A549 (cell line): ENCODE measurements around the gene CRIP2. TPM values are rescaled to one million over a fixed set of nuclear protein-coding genes. Genes with fewer than 3 reads are reported as not detected.

Source experiments
- ATAC-seq, 2 experiments: fragments of 200-7000 bp in 1 of 2; fragments of >200 bp in 1 of 2; cut with Nextera tagmentation in 1 of 2; cut with Tn5 transposase in 1 of 2; 3 replicates each; pipeline versions ENCODE4 v1.8.0 to v1.9.1; 2018 to 2020; ENCODE audit warnings: mild to moderate bottlenecking in 1 of 2, moderate library complexity in 1 of 2
- CTCF ChIA-PET: fragments of 300-600 bp; sonication (Branson Sonifier 250); formaldehyde crosslinking; extraction: SDS; loops from one replicate; lab custom pipeline; 2021; ENCODE audit warnings: antibody characterized with exemption, inconsistent platforms; lab: Yijun Ruan, JAX
- POLR2A ChIA-PET: fragments of 350-600 bp; formaldehyde crosslinking; extraction: SDS; loops from one replicate; lab custom pipeline; 2021; ENCODE audit warnings: antibody characterized with exemption, inconsistent platforms; lab: Yijun Ruan, JAX
- DNase-seq, 2 experiments: peaks; one replicate each; pipeline versions ENCODE4 v3.0.0 to v3.0.0-alpha.2; 2011 to 2016; ENCODE audit warnings: low read depth in 1 of 2, low spot score in 1 of 2
- FAIRE-seq: peaks from 2 replicates; lab custom pipeline; 2011; peaks lifted over from hg19 to GRCh38; lab: Jason Lieb, UNC
- H3K27ac ChIP-seq, 2 experiments: fragments of >200 bp; sonication (Bioruptor Twin); formaldehyde crosslinking; 3 replicates each; pipeline ENCODE4 v1.5.1; 2016 to 2017
- H3K4me1 ChIP-seq: fragments of >200 bp; sonication (Bioruptor Twin); formaldehyde crosslinking; 3 replicates; pipeline ENCODE4 v1.6.1; 2016
- H3K4me2 ChIP-seq: fragments of >200 bp; sonication (Bioruptor Twin); formaldehyde crosslinking; 3 replicates; pipeline ENCODE4 v1.6.1; 2016
- H3K4me3 ChIP-seq: fragments of >200 bp; sonication (Bioruptor Twin); formaldehyde crosslinking; 3 replicates; pipeline ENCODE4 v1.5.1; 2016
- H3K9me3 ChIP-seq: fragments of >200 bp; sonication (Bioruptor Twin); formaldehyde crosslinking; 3 replicates; pipeline ENCODE4 v1.6.1; 2016
- BHLHE40 ChIP-seq: IDR thresholded peaks from 2 replicates; pipeline ENCODE4 v1.6.1; 2012; ENCODE audit warnings: low read depth, low read length, inconsistent platforms
- CBX8 ChIP-seq: fragments of 200-600 bp; sonication (generic); IDR thresholded peaks from 2 replicates; pipeline ENCODE4 v1.6.1; 2016
- CHD2 ChIP-seq: fragments of 150-350 bp; IDR thresholded peaks from 2 replicates; pipeline ENCODE4 v1.6.1; 2014; ENCODE audit warnings: low read length; ENCODE audit not compliant: partially characterized antibody
- E2F6 ChIP-seq: IDR thresholded peaks from 2 replicates; pipeline ENCODE4 v1.6.1; 2012; ENCODE audit warnings: low read depth, borderline replicate concordance
- EHMT2 ChIP-seq: fragments of 200-600 bp; sonication (generic); IDR thresholded peaks from 2 replicates; pipeline ENCODE4 v1.6.1; 2016; ENCODE audit warnings: antibody characterized with exemption, low read depth, mild to moderate bottlenecking, moderate library complexity
- JUN ChIP-seq, 2 experiments: fragments of >200 bp; sonication (Bioruptor Twin); formaldehyde crosslinking; IDR thresholded peaks; 2 replicates in 1 of 2; 3 replicates in 1 of 2; pipeline ENCODE4 v1.6.1; 2016 to 2017
- MAFK ChIP-seq: fragments of 450-650 bp; IDR thresholded peaks from 2 replicates; pipeline ENCODE4 v1.6.1; 2014; ENCODE audit not compliant: partially characterized antibody
- NFE2L2 ChIP-seq: fragments of 150-350 bp; conservative IDR thresholded peaks from 2 replicates; pipeline ENCODE4 v1.6.1; 2014; ENCODE audit warnings: low read length
- PBX3 ChIP-seq: IDR thresholded peaks from 2 replicates; pipeline ENCODE4 v1.6.1; 2012
- POLR2A ChIP-seq: IDR thresholded peaks from 2 replicates; pipeline ENCODE4 v1.6.1; 2012; ENCODE audit warnings: mild to moderate bottlenecking, low read length
- POLR2AphosphoS2 ChIP-seq: conservative IDR thresholded peaks from 2 replicates; pipeline ENCODE4 v1.6.1; 2012; ENCODE audit warnings: low read length, improper control_type of control experiment, inconsistent platforms
- RAD21 ChIP-seq, 2 experiments: fragments of >200 bp in 1 of 2; sonication (Bioruptor Twin) in 1 of 2; formaldehyde crosslinking in 1 of 2; IDR thresholded peaks in 1 of 2; conservative IDR thresholded peaks in 1 of 2; 2 replicates in 1 of 2; 3 replicates in 1 of 2; pipeline ENCODE4 v1.6.1; 2012 to 2018; ENCODE audit warnings: inconsistent platforms in 1 of 2
- RCOR1 ChIP-seq: fragments of 150-350 bp; IDR thresholded peaks from 2 replicates; pipeline ENCODE4 v1.6.1; 2014; ENCODE audit warnings: antibody characterized with exemption, low read length, low read depth
- REST ChIP-seq: fragments of 200-600 bp; sonication (generic); IDR thresholded peaks from 2 replicates; pipeline ENCODE4 v1.6.1; 2016; ENCODE audit warnings: antibody characterized with exemption, mild to moderate bottlenecking, moderate library complexity
- TFCP2L1 ChIP-seq: fragments of 250-450 bp; sonication (Bioruptor Pico); IDR thresholded peaks from 2 replicates; pipeline ENCODE4 v1.5.0; 2021; ENCODE audit warnings: mild to moderate bottlenecking
- TP53 ChIP-seq: fragments of 250-450 bp; sonication (Bioruptor Pico); IDR thresholded peaks from 2 replicates; pipeline ENCODE4 v1.5.0; 2021; ENCODE audit warnings: mild to moderate bottlenecking, moderate library complexity
- WGBS: methylation state at CpG from one replicate; pipeline ENCODE4 v1.1.6; 2017; ENCODE audit errors: missing lambda C conversion rate; 5-methylcytosine and 5-hydroxymethylcytosine counted together
- polyA plus RNA-seq, 4 experiments: library from polyadenylated mRNA; depleted of rRNA in 3 of 4; stranded (reverse); fragments of >200 nt; fragmentation: RNase III in 1 of 4; extraction: RNeasy Plus Mini Kit Qiagen cat#74134 plus additional on column Dnase treatment in 1 of 4; gene quantifications; 2 replicates in 3 of 4; 3 replicates in 1 of 4; pipeline ENCODE4 v1.2.3, GENCODE V29; 2011 to 2017
- TF ChIP-seq, protein P1 (sequence below): fragments of >200 bp; sonication (Bioruptor Twin); formaldehyde crosslinking; IDR thresholded peaks from 3 replicates; pipeline ENCODE4 v1.5.1; 2016
- TF ChIP-seq, protein P2 (sequence below): IDR thresholded peaks from 2 replicates; pipeline ENCODE4 v1.6.1; 2012
- TF ChIP-seq, protein P3 (sequence below): fragments of 250-450 bp; sonication (Bioruptor Pico); IDR thresholded peaks from 2 replicates; pipeline ENCODE4 v1.5.0; 2020; ENCODE audit warnings: low read depth, mild to moderate bottlenecking, moderate library complexity
- TF ChIP-seq, protein P4 (sequence below): fragments of 250-450 bp; sonication (Bioruptor Pico); IDR thresholded peaks from 2 replicates; pipeline ENCODE4 v1.5.0; 2021; ENCODE audit warnings: mild to moderate bottlenecking, moderate library complexity, borderline replicate concordance

CRIP2 gene
- polyA plus RNA-seq, 2 of the 4 experiments (the other 2 are of a cell fraction), result 41.0 to 67.3 TPM

GRCh38 chr14:105527826-105528585, 53.4 kb downstream of the CRIP2 start (continued):
- TF ChIP-seq PBX3 (0 out of 2 replicates have a peak, but pooled peaks have one; percentile 51), REST (no peak), POLR2A (peak; percentile 20; the same call in 1 of the 2 replicates)

GRCh38 chr14:105528586-105529318, 54.1 kb downstream of the CRIP2 start:
- Histone ChIP-seq H3K27ac (peak overlapping the region; percentile 92 to 96; a peak in 5 of 6 replicates), H3K4me1 (peaks cover 21% of the 10 kb centered on the region), H3K4me3 (peak overlapping the region; percentile 52; the same call in 1 of the 3 replicates), H3K9me3 (no peaks in the 10 kb centered on the region), H3K4me2 (peak overlapping the region; percentile 99)
- CTCF ChIA-PET, result interaction anchor here (0.6 to 3.8 kb wide), 30 partner anchors 9 to 803 kb away, joined by 3 to 27 read pairs (median 4); partner anchors contain the start of gene TEDC1
- WGBS, result 83% methylated on average over 44 of the region's 89 CpGs
- TF ChIP-seq CBX8 (no peak), TP53 (CRISPR knock-in tag) (no peak), MAFK (no peak), JUN (IDR thresholded peaks at IDR 0.05) (no peak), RAD21 (conservative IDR thresholded peaks at IDR 0.05 in 1 of 2, IDR thresholded peaks at IDR 0.05 in 1 of 2) (peak in 1 of 2 experiments; percentile 0; a peak in 1 of 5 replicates), CHD2 (no peak), E2F6 (no peak)
- TF ChIP-seq, protein P1, sequence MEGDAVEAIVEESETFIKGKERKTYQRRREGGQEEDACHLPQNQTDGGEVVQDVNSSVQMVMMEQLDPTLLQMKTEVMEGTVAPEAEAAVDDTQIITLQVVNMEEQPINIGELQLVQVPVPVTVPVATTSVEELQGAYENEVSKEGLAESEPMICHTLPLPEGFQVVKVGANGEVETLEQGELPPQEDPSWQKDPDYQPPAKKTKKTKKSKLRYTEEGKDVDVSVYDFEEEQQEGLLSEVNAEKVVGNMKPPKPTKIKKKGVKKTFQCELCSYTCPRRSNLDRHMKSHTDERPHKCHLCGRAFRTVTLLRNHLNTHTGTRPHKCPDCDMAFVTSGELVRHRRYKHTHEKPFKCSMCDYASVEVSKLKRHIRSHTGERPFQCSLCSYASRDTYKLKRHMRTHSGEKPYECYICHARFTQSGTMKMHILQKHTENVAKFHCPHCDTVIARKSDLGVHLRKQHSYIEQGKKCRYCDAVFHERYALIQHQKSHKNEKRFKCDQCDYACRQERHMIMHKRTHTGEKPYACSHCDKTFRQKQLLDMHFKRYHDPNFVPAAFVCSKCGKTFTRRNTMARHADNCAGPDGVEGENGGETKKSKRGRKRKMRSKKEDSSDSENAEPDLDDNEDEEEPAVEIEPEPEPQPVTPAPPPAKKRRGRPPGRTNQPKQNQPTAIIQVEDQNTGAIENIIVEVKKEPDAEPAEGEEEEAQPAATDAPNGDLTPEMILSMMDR, result no peak
- TF ChIP-seq, protein P2, sequence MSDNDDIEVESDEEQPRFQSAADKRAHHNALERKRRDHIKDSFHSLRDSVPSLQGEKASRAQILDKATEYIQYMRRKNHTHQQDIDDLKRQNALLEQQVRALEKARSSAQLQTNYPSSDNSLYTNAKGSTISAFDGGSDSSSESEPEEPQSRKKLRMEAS, result no peak
- no peak for FAIRE-seq
- POLR2A ChIA-PET, result interaction anchor here (0.8 to 1.0 kb wide), 5 partner anchors 37 to 214 kb away, joined by 3 to 5 read pairs (median 3); partner anchors contain the start of genes CRIP1 and PACS2
- DNase-seq, result no peak
- no peak for ATAC-seq

DNA sequence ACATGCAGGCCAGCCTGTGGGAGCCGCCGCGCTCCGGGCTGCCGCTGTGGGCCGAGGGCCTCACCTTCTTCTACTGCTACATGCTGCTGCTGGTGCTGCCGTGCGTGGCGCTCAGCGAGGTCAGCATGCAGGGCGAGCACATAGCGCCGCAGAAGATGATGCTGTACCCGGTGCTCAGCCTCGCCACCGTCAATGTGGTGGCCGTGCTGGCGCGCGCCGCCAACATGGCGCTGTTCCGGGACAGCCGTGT, 54.6 kb downstream of the CRIP2 start:
- no peak for FAIRE-seq
- WGBS, result 90% methylated on average over 24 of the region's 24 CpGs
- CTCF ChIA-PET, result interaction anchor here (0.9 to 3.8 kb wide), 9 partner anchors 8 to 98 kb away, joined by 3 to 27 read pairs (median 14); partner anchors contain the start of gene TEDC1

More for the DNA sequence above, 54.6 kb downstream of the CRIP2 start:
- H3K27ac ChIP-seq, result no peak overlapping the region
- ATAC-seq (no peak), DNase-seq (no peak)
- TF ChIP-seq POLR2AphosphoS2 (no peak), EHMT2 (no peak), RCOR1 (no peak), TFCP2L1 (no peak), BHLHE40 (no peak), CHD2 (no peak), RAD21 (conservative IDR thresholded peaks at IDR 0.05 in 1 of 2, IDR thresholded peaks at IDR 0.05 in 1 of 2) (no peak), E2F6 (no peak), NFE2L2 (no peak), MAFK (no peak)
- TF ChIP-seq, protein P3, sequence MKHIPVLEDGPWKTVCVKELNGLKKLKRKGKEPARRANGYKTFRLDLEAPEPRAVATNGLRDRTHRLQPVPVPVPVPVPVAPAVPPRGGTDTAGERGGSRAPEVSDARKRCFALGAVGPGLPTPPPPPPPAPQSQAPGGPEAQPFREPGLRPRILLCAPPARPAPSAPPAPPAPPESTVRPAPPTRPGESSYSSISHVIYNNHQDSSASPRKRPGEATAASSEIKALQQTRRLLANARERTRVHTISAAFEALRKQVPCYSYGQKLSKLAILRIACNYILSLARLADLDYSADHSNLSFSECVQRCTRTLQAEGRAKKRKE (CRISPR knock-in tag), result no peak
- TF ChIP-seq, protein P4, sequence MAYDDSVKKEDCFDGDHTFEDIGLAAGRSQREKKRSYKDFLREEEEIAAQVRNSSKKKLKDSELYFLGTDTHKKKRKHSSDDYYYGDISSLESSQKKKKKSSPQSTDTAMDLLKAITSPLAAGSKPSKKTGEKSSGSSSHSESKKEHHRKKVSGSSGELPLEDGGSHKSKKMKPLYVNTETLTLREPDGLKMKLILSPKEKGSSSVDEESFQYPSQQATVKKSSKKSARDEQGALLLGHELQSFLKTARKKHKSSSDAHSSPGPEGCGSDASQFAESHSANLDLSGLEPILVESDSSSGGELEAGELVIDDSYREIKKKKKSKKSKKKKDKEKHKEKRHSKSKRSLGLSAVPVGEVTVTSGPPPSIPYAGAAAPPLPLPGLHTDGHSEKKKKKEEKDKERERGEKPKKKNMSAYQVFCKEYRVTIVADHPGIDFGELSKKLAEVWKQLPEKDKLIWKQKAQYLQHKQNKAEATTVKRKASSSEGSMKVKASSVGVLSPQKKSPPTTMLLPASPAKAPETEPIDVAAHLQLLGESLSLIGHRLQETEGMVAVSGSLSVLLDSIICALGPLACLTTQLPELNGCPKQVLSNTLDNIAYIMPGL, result no peak
- H3K4me2 ChIP-seq, result no peak overlapping the region
- POLR2A ChIA-PET, result no interaction called here
- H3K4me1 ChIP-seq, result peaks cover 21% of the 10 kb centered on the region
- H3K9me3 ChIP-seq, result no peaks in the 10 kb centered on the region
- no peak overlapping the region for H3K4me3 ChIP-seq
